RCC 7860 (cell line): ENCODE measurements around the gene SPATA2L.

Source experiments
- DNase-seq: peaks from one replicate; pipeline ENCODE4 v3.0.0-alpha.2; 2015; ENCODE audit warnings: low spot score
- FAIRE-seq: peaks from 2 replicates; lab custom pipeline; 2012; peaks lifted over from hg19 to GRCh38; lab: Jason Lieb, UNC

The SPATA2L gene

DNA sequence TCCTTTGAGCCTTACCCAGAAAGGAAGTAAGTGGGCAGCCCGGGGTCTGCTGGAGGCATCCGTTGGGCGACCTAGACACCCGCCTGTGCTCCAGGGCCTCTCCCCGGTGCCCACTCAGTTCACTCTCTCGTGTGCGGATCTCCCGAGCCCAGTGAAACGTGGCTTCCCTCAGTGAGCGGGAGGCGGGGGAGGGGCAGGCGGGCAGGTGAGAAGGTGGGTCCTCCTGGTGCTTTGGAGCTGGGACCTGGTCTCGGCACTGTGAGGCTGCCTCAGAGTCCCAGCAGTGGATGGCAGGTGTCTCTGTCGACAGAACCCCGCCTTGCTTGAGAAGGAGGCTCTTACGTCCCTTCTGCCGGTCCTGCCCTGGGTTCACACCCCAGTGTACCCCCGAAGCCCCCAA, 27.8 kb upstream of the SPATA2L start:
- FAIRE-seq (no peak), DNase-seq (no peak)

DNA sequence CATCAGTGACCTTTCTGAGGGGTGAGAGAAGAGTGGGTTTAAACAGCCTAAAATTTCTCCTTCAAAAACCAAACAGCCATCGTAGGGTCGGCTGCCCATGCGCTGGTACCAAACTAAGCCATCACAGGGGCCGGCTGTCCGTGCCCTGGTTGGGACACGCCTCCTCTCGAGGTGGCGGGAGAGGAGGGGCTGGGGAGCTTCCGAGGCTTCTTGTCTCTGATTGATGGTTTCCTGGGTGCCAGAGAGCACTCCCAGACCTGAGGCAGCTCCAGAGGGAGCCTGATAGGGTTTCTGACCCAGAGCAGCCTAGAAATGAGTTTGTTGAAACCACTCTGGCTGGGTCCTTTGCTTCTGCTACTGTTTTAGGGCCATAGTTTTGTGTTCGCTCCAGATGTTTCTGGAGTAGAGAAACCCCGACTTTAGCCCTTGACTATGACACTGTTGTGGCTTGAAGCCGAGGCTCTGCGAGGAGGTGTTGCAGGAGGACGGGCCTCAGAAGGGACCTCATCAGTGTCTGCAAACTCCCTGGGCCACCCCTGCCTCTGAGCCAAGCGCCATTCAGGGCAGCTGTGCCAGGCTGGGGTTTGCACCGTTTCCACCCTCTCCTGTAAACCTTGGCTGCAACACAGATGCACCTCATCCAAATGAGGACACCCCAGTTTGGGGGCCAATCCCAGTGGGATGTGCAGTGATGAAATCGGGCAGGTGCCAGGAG, 26.1 kb upstream of the SPATA2L start:
- FAIRE-seq (no peak), DNase-seq (no peak)

DNA sequence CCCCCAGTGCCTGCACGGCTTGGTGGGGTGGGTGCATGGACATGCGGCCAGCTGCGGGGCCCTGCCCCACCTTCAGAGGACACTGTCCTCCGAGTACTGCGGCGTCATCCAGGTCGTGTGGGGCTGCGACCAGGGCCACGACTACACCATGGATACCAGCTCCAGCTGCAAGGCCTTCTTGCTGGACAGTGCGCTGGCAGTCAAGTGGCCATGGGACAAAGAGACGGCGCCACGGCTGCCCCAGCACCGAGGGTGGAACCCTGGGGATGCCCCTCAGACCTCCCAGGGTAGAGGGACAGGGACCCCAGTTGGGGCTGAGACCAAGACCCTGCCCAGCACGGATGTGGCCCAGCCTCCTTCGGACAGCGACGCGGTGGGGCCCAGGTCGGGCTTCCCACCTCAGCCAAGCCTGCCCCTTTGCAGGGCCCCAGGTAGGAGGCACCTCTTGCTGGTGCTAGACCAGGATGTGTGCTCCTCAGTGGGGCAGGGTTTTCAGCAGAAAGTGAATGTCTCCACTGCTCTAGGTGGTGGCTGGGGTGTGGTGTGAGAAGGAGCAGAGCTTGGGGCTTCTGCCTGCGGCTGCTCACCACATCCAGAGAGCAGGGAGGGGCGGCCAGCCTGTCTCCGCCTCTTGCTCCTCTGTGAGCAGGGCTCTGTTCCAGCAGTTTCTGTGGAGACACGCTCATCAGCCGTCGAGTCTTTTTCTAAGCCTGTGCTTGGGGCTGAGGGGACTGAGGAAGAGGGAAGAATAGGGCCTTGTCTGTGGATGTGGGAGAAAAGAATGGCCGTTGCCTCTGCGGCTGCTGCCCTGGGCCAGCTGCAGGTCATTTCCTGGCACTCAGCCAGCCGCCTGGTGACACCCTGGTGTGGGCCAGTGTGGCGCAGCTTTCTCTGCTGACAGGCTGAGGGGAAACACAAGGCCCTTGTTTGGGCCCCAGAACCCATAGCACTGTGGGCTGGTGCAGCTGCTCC, 22.1 kb upstream of the SPATA2L start:
- FAIRE-seq: no peak
- DNase-seq: no peak

DNA sequence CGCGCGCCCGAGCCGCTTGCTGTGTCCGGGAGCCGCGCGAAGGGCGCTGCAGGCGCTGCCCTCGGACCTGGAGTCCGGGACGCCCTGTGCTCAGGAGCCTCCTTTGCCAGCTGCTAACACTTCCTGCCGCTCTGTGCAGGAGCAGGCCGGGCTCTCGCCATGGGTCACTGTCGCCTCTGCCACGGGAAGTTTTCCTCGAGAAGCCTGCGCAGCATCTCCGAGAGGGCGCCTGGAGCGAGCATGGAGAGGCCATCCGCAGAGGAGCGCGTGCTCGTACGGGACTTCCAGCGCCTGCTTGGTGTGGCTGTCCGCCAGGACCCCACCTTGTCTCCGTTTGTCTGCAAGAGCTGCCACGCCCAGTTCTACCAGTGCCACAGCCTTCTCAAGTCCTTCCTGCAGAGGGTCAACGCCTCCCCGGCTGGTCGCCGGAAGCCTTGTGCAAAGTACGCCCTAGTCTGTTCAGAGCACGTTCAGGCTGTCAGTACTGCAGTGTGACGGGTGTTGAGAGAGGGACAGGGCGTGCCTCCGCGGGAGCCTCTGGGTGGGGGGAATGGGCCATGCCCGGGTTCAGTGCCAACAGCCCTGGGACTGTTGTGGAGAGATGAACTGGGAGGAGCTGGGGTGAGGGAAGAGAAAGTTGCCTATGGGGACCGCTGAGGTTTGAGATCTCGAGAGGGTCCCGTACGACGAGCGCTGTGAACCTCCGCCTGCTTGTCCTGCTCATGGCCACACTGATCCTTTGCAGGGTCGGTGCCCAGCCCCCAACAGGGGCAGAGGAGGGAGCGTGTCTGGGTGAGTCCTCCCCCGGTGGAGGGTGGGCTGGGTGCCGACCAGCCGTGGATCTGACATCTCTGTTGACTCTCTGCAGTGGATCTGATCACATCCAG, 21.1 kb upstream of the SPATA2L start:
- DNase-seq: no peak

DNA sequence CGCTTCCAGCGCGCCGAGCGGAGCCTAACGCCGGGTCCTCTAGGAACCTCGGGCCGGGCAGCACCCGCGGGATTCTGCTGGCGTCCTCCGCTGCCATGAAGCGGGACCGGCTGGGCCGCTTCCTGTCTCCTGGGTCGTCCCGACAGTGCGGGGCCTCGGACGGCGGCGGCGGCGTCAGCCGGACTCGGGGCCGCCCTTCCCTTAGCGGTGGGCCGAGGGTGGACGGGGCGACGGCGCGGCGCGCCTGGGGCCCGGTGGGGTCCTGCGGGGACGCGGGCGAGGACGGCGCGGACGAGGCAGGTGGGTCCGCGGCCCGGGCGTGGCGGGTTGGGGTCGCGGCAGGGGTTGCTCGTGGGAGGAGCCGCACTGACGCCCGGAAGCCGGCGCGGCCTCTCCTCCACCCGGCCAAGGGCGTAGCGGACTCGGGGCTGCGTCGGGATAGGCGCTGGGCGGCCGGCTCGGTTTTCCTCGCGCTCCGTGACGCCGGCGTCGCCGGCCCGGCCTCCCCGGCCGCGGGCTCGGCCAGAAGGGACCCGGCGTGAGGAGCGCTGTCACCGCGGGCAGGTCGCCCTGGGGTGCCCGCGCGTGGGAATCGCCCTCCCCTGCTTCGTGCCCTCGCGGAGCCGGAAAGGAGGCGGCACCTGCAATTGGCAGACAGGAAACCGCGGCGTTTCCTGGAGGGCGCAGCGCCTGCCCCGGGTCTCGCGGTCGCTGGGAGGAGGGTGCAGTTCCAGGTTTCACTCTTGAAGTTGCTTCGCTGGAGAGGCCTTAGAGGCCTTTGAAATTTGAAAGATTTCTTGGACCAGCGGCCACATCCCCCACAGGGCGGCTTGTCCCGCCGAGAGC, 20.3 kb upstream of the SPATA2L start:
- DNase-seq: peak; percentile 51
- no peak for FAIRE-seq

More for the DNA sequence above, 21.1 kb upstream of the SPATA2L start:
- no peak for FAIRE-seq

DNA sequence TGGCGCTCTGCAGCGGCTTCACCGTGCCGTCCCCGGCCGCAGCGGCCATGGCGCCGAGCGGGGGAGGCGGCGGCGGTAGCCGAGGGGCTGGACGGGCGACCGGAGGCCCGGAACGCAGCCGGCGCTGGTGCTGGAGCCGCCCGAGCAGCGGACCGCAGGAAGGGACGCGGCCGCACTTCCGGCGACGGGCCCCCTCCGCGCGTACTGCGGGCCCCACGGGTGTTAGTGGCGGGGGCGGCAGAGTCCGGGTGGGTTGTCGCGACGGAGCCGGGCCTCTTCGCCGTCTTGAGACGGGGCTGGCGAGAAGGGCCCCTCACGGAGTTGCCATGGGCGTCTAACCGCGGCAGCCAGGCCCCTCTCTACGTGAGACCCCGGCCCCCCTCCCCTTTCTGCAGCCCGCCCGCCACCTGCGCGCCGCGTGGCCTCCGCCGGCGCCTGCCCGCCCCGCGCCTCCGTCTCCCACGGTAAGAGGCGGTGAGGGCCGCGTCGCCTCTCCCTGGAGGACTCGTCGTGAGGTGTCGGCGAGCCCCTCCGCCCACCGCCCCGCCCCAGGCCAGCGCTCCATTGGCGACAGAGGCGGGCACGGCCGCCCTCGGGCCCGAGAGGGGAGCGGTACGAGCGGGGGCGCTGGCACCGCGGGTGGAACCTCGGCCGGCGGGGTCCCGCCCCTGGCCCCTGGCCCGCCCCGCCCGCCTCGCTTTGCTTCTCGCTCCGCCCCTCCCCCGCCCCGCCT, 19.5 kb upstream of the SPATA2L start, which contains the start of the genes VPS9D1 and ZNF276:
Gene VPS9D1 (minus strand): TSS at position 86 of the 733 bp plus-strand sequence. CDS start 37 bp downstream, at position 49.
Gene ZNF276 (plus strand): TSS at position 725 of the 733 bp plus-strand sequence. CDS start 104 bp downstream, outside the sequence.
- DNase-seq (peak; percentile 53), FAIRE-seq (no peak)

DNA sequence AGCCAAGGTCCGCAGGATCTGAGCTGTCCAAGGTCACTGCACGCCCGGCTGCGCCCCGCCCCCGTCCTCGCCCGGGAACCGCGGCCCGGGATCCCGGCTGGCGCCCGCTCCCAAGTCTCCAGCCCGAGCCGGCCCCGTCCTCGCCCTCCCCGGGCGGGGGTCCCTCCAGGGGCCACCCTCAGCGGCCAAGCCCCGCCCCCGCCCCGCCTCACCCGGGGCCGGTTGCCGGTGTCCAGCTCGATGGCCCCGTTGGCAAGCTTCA, 19.0 kb upstream of the SPATA2L start:
- no peak for FAIRE-seq

DNA sequence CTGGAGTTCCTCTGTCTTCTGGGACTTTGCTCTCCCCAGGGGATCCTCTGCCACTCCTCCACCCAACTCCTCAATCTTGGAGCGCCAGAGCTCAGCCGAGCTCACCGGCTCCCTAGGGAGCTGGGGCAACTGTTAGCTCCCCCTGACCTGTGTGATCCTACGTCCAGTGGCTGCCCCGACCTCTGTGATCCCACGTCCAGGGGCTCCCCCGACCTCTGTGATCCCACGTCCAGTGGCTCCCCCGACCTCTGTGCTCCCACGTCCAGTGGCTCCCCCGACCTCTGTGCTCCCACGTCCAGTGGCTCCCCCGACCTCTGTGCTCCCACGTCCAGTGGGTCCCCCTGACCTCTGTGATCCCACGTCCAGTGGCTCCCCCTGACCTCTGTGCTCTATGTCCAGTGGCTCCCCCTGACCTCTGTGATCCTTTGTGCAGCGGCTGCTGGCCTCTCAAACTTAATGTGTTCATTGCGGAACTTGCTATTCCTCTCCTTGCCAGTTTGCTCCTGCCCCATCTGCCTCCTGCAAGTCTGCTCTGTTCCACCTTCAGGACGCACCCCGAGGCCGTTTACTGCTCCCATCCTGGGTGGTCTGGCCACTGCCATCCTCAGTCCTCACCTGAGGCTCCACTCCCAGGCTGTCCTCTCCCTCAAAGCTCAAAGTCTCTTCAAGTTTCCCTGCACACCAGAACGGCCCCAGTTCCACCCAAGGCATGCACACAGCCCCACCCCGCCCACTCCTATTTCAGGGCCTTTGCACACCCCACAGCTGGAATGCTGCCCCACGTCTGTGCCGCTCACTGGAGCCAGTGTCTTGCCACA, 16.4 kb upstream of the SPATA2L start:
- no peak for DNase-seq
- FAIRE-seq: no peak

More for the DNA sequence above, 19.0 kb upstream of the SPATA2L start:
- DNase-seq: no peak

DNA sequence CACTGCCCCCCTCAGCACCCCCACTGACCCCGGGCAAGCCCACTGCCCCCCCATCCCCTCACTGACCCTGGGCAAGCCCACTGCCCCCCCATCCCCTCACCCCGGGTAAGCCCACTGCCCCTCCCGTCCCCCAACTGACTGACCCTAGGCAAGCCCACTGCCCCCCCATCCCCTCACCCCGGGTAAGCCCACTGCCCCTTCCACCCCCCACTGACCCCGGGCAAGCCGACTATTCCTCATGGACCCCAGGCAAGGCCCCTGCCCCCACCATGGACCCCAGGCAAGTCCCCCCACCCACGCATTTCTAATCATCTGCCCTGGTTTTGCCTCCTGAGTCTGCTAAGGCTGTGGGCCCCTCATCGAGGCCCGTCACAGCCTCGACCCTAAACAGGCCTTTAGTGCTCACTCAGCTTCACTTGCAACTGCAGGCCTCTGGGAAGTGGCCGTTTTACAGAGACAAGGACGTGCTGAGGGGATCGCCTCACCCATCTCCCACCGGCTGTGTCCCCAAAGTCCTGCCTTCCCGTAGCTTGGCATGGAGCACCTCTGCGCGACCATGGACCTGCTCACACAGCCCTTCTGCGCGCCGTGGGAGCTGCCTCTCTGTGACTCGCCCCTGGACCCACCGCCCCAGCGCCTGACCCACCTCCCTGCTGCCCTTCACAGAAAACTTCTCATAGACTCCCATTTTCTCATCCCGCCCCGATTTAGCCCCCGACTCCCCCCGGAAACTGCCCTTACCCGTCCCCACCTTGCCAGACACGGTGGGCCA, 15.6 kb upstream of the SPATA2L start:
- DNase-seq (no peak), FAIRE-seq (no peak)

DNA sequence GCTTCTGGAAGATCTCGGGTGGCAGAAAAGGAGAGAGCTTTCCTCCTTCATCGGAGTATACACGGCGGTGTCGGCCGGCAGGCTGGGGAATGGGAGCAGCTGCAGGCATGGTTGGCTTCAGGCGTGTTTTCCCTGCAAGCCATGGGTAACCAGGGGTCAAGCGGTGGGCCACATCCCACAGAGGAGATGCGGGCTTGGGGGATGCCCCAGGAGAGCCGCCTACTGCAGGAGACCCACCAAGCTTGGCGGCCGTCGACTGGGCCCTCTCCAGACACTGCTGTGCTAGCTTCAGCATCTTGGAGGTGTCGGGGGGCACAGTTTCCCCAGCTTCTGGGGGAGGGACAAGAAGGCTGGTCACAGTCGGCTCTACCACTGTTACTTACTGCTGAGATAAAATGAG, 15.0 kb upstream of the SPATA2L start:
- FAIRE-seq (no peak), DNase-seq (no peak)

DNA sequence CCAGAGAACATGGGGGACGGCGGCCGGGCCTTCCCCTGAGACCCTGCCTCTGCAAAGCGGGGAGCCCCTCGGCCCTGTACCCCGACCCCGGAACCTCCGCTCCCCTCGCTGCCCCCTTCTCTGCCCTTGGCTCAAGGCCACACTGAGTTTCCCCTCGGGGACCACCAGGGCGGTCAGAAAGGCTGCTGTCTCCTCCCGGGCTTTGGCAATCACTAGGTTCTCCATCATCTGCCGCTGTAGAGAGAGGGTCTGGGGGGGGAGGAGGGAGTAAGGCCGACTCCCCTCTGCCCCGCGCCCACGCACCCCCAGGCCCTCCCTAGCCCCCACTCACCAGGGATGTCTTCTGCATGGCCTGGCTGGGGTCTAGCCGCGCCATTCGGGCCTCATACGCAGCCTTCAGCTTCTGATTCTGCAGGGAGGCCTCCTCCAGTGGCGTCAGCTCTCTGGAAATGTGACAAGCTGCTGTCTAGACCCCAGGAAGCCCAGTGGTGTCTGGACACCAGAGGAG, 10.8 kb upstream of the SPATA2L start:
- FAIRE-seq: no peak
- no peak for DNase-seq

DNA sequence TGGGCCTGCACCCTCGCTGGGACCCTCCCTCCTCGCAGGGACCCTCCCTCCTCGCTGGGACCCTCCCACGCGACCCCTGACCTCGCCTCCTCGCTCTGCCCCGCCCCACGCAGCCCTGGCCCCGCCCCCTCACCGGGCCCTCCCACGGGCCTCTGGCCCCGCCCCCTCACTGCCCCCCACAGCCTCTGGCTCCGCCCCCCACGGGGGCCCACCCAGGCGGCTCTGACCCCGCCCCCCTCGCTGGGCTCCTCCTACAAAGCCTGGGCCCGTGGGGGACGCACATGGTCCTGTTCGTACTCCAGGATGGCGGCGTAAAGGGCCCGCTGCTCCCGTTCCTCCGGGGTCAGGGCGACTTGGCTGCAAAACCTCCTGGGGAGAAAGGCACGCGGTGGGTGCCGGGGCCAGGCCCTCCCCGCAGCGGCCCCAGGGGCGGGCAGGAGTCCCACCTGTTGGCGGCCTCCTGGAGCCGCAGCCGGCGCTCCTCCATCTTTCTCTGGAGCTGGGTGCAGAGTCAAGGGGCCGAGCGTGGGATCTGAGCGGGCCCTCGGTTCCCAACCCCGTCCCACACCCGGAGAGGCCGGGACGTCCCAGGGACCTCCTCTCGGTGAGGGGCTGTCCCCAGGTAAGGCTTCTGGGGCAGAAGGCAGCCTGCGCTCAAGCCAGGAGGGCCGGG, 10.2 kb upstream of the SPATA2L start:
- FAIRE-seq: no peak
- peak; percentile 10 for DNase-seq

DNA sequence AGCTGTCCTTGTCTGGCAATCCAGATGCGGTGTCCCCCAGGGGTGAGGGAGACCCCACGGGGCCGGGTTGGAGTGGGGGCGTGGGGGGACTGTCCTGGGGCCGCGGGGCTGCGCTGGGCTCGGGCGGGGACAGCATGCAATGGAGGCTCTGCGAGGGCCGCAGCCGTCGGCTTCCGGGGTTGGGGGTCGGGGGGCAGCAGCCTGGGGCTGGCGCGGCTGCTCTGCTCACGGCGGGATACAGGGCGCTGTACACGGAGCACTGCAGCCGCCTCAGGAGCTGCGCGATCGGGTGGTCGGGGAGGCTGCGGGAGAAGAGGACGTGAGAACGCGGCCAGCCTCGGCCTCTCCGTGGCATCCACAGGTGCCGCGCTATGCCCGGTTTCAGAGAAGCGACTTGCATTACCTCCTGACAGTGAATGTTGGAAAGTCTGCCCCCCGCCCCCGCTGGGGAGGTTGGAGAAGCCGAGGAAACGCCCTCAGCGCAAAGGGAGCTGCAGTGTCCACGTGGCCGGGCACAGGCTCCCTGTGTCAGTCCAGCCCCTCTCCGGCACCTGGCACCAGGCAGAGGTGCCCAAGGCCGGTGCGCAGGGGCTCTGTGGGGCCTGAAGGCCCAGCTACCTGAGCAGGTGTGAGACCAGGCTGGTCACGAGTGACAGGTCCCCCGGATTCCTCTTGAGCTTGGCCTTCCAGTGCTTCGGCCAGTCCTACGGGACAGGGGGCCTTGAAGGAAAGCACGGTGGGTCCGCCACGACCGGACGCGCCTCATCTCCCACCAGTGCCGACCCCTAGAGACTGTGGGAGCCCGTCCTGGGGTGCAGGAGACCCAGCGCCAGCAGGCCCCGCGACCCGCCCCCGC, 9.4 kb upstream of the SPATA2L start:
- DNase-seq: no peak

DNA sequence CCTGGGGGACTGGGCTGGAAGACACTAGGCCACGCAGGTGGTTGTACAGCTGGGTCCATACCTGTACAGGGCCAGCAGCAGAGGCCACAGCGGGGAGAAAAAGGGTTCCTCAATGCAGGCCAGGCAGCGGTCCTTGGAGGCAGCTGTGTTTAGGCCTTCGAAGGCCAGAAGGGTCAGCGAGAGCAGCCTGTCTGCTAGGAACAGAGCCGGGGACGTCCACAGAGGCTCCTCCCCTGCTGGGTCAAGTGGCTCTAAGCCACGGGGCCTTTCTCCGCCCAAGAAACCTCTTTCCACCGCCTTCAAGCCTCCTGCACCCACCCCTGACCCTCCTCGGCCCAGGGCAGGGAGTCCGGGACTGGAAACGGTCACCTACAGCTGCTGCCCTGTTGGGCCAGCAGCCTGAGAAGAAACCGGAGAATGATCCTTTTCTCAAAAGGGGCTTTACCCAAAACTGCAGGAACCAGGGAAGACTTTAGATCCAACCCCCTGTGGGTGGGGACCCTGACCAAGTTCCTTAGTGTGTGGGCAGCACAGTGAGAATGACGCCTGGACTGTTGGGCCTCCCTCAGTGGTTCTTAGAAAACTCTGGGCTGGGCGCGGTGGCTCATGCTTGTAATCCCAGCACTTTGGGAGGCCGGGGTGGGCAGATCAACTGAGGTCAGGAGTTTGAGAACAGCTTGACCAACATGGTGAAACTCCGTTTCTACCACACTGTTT, 8.4 kb upstream of the SPATA2L start:
- no peak for FAIRE-seq

More for the DNA sequence above, 9.4 kb upstream of the SPATA2L start:
- no peak for FAIRE-seq

DNA sequence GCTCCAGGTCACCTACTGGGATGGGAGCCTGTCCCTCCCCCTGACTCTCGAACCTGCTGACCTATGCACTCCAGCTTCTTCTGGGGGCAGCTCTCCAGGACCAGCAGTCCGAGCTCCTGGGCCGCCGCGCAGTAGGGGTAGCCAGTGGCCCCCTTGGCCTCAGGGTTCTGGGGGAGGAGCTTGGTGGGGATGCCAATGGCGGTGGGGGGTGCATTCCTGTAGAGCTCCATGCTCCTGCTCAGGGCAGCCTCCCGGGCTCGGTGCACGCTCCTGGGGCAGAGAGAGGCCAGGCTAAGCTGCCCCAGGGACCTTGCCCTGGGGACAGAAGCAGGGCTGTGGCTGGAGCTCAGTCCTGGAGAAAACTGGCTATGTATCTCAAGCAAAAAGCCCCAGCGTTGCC, 7.7 kb upstream of the SPATA2L start:
- FAIRE-seq (no peak), DNase-seq (no peak)

More for the DNA sequence above, 8.4 kb upstream of the SPATA2L start:
- DNase-seq: no peak
